GM12878 (cell line): ENCODE data around the gene SCD5. TPM values are rescaled to one million over a fixed set of nuclear protein-coding genes. Genes with fewer than 3 reads are reported as not detected.
A peak's percentile ranks its signal among the peaks of the same experiment; 100 is the strongest.

ENCODE experiments used
- ATAC-seq: fragments of 200-7000 bp; cut with Tn5 transposase; 3 replicates; pipeline ENCODE4 v1.9.1; 2020; ENCODE audit warnings: mild to moderate bottlenecking, moderate library complexity
- BruUV-seq: library from RNA; stranded (reverse); fragments of 400-500 nt; replicated peaks from 2 replicates; lab custom pipeline; 2021; lab: Mats Ljungman, UMichigan
- CTCF ChIA-PET: fragments of 300-600 bp; sonication (Branson Sonifier 250); formaldehyde crosslinking; extraction: SDS; loops from one replicate; lab custom pipeline; 2021; ENCODE audit warnings: inconsistent platforms; lab: Yijun Ruan, JAX
- POLR2A ChIA-PET: fragments of 350-600 bp; formaldehyde crosslinking; extraction: SDS; loops from one replicate; lab custom pipeline; 2021; ENCODE audit warnings: inconsistent platforms; lab: Charles Lee
- RAD21 ChIA-PET: fragments of 300-600 bp; sonication (Branson Sonifier 250); formaldehyde crosslinking; loops from one replicate; lab custom pipeline; 2023; ENCODE audit warnings: antibody characterized with exemption; ENCODE audit not compliant: unreplicated experiment; lab: Charles Lee
- SMC1A ChIA-PET: fragments of 300-600 bp; sonication (Branson Sonifier 250); formaldehyde crosslinking; loops from one replicate; lab custom pipeline; 2023; ENCODE audit not compliant: unreplicated experiment, uncharacterized antibody; lab: Charles Lee
- DNase-seq: peaks from one replicate; pipeline ENCODE4 v3.0.0-alpha.2; 2011; ENCODE audit warnings: low read depth, low spot score
- FAIRE-seq: peaks from 3 replicates; lab custom pipeline; 2011; peaks lifted over from hg19 to GRCh38; lab: Jason Lieb, UNC
- H2AFZ ChIP-seq: 2 replicates; pipeline ENCODE4 v1.6.0; 2011; ENCODE audit warnings: low read depth, low read length, control low read depth; ENCODE audit not compliant: control insufficient read depth
- H3K27ac ChIP-seq: 2 replicates; pipeline ENCODE4 v1.5.1; 2011; ENCODE audit warnings: control low read depth; ENCODE audit not compliant: control insufficient read depth, insufficient read depth
- H3K27me3 ChIP-seq, 2 experiments: replicated peaks in 1 of 2; 2 replicates each; pipeline versions ENCODE4 v1.6.0 to v1.6.1; 2011; ENCODE audit warnings: low read length in 1 of 2; ENCODE audit not compliant: control insufficient read depth in 2 of 2, insufficient read depth in 2 of 2
- H3K36me3 ChIP-seq, 2 experiments: 2 replicates each; pipeline ENCODE4 v1.5.1; 2011; ENCODE audit warnings: low read length in 1 of 2; ENCODE audit not compliant: control insufficient read depth in 2 of 2, insufficient read depth in 2 of 2
- H3K4me1 ChIP-seq: 2 replicates; pipeline ENCODE4 v1.6.1; 2011; ENCODE audit warnings: mild to moderate bottlenecking, low read length, moderate library complexity, mixed read lengths; ENCODE audit not compliant: control insufficient read depth, insufficient read depth
- H3K4me2 ChIP-seq: 2 replicates; pipeline ENCODE4 v1.6.0; 2011; ENCODE audit warnings: control low read depth; ENCODE audit not compliant: control insufficient read depth, insufficient read depth
- H3K4me3 ChIP-seq: fragments of 200-600 bp; sonication (generic); 2 replicates; pipeline ENCODE4 v1.5.1; 2016
- H3K79me2 ChIP-seq: 2 replicates; pipeline ENCODE4 v1.6.0; 2011; ENCODE audit warnings: low read length; ENCODE audit not compliant: control insufficient read depth, insufficient read depth
- H3K9ac ChIP-seq: 2 replicates; pipeline ENCODE4 v1.8.0; 2011; ENCODE audit warnings: low read length, control low read depth, mixed read lengths; ENCODE audit not compliant: control insufficient read depth, insufficient read depth
- H3K9me3 ChIP-seq: replicated peaks from 3 replicates; pipeline ENCODE4 v1.5.1; 2011; ENCODE audit warnings: mild to moderate bottlenecking, low read length; ENCODE audit not compliant: control insufficient read depth, insufficient read depth
- H4K20me1 ChIP-seq: 2 replicates; pipeline ENCODE4 v1.6.0; 2011; ENCODE audit not compliant: control insufficient read depth, insufficient read depth
- CBFB ChIP-seq: IDR thresholded peaks from 2 replicates; pipeline ENCODE4 v1.6.1; 2016; ENCODE audit warnings: antibody characterized with exemption, low read depth
- CBX3 ChIP-seq: fragments of 200-600 bp; sonication (generic); IDR thresholded peaks from 2 replicates; pipeline ENCODE4 v1.6.1; 2016; ENCODE audit warnings: low read depth, borderline replicate concordance
- EGR1 ChIP-seq, 2 experiments: IDR thresholded peaks; 1 replicate in 1 of 2; 2 replicates in 1 of 2; pipeline ENCODE4 v1.6.1; 2011 to 2012; ENCODE audit warnings: low read depth in 2 of 2, low read length in 2 of 2, borderline replicate concordance in 1 of 2, mild to moderate bottlenecking in 1 of 2, moderate library complexity in 1 of 2
- HDGF ChIP-seq: fragments of 450-650 bp; IDR thresholded peaks from 2 replicates; pipeline ENCODE4 v1.6.1; 2016; ENCODE audit warnings: antibody characterized with exemption
- POLR2A ChIP-seq: IDR thresholded peaks from 2 replicates; pipeline ENCODE4 v1.6.1; 2011; ENCODE audit warnings: low read depth, mild to moderate bottlenecking, low read length
- RUNX3 ChIP-seq: IDR thresholded peaks from 2 replicates; pipeline ENCODE4 v1.6.1; 2012; ENCODE audit warnings: low read length, inconsistent platforms
- TAF1 ChIP-seq: IDR thresholded peaks from 2 replicates; pipeline ENCODE4 v1.6.1; 2011; ENCODE audit warnings: mild to moderate bottlenecking, low read depth, low read length, borderline replicate concordance
- YY1 ChIP-seq: IDR thresholded peaks from 2 replicates; pipeline ENCODE4 v1.6.1; 2011; ENCODE audit warnings: low read depth, mild to moderate bottlenecking, low read length
- WGBS: methylation state at CpG from one replicate; pipeline ENCODE4 v1.1.6; 2016; ENCODE audit warnings: low lambda C conversion rate; ENCODE audit not compliant: insufficient replicate concordance, insufficient coverage; ENCODE audit errors: missing lambda C conversion rate; 5-methylcytosine and 5-hydroxymethylcytosine counted together
- in situ Hi-C: fragments of 300-500 bp; cut with MboI; formaldehyde crosslinking; loops from 9 replicates; pipeline ENCODE4 v1.14.3; 2018; ENCODE audit warnings: mixed read lengths
- intact Hi-C: fragments of 100-400 bp; cut with micrococcal nuclease; formaldehyde crosslinking; loops from one replicate; pipeline ENCODE4 v1.14.2; 2022; ENCODE audit not compliant: unreplicated experiment
- polyA plus RNA-seq, 11 experiments: library from polyadenylated mRNA; depleted of rRNA in 4 of 11; unstranded in 6 of 11; stranded (reverse) in 5 of 11; fragments of >200 nt; fragmentation: Nextera tagmentation in 4 of 11; fragmentation: Illumina TruSeq in 1 of 11; extraction: Ambion mirVana in 4 of 11; extraction: Trizol in 1 of 11; gene quantifications; 1 replicate in 1 of 11; 2 replicates in 10 of 11; pipeline versions ENCODE4 v1.2.1 to v1.2.3, GENCODE V29; 2011 to 2016; ENCODE audit warnings: inconsistent platforms in 2 of 11, missing spikeins in 2 of 11, low read depth in 1 of 11
- total RNA-seq, 4 experiments: library from RNA; depleted of rRNA in 3 of 4; stranded (reverse); fragments of >200 nt in 3 of 4; fragmentation: Illumina TruSeq in 1 of 4; extraction: Trizol in 1 of 4; gene quantifications; 2 replicates each; pipeline versions ENCODE4 v1.2.1 to v1.2.3, GENCODE V29; 2013 to 2021
- TF ChIP-seq, protein P1 (sequence below): IDR thresholded peaks from 2 replicates; pipeline ENCODE4 v1.6.1; 2012; ENCODE audit warnings: low read length, inconsistent platforms

SCD5 gene
- total and polyA plus RNA-seq, 10 of the 15 experiments (the other 5 are each of a cell fraction or from before 2014, with no cell fraction given) = 2.4 to 15.0 (median 4.2) TPM

DNA sequence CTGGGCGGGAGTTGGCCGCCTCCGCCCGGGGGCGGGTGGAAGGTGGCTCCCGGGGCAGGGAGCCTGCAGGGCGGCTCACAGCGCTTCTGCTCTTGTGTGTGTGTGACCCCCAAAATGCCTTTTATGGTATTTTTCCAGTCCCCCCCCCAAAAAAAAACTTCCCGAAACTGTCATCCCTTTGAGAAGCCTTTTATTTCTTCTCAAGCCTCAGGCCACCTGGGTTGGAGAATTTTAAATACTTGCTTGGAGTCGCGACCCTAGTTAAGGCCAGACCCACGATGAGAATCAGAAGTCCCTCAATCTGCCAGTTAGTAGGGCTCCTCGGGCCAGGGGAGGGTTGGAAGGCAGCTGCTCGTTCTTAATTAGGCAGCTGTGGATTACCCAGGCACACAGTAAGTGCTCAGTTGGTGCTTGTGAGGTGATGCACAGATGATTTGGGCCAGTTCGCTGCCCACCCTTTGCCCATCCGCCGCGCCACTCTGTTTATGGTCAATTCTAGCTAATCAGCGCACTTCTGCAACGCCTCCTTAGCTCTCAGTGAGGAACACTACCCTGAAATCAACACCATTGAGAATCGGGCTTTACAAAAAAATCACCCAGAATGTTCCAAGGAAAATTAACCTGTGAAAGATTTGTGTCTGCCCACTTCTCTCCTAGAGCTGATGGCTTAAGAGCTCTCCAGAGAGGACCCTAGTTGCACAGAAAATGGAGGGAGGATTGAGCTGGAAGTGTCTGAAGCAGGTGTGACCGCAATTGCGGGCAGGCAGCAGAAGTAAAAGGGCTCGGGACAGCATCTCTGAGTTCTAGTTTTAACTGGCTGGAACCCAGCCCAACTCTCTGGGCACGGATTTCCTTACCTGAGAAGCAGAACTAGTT is 648 bp upstream of the SCD5 start:
- SMC1A ChIA-PET = interaction anchor here (0.7 to 2.7 kb wide), 6 partner anchors 13 to 212 kb away, joined by 3 to 13 read pairs (median 3); no protein-coding TSS in a partner anchor
- Histone ChIP-seq H3K27me3 (no peaks in the 10 kb centered on the region), H4K20me1 (no peaks in the 10 kb centered on the region), H3K4me3 (peak overlapping the region; percentile 84), H2AFZ (peak overlapping the region; percentile 69), H3K9ac (peak overlapping the region; percentile 54; the same call in 1 of the 2 replicates), H3K9me3 (no peaks in the 10 kb centered on the region), H3K79me2 (no peaks in the 10 kb centered on the region), H3K4me1 (peaks cover 9% of the 10 kb centered on the region), H3K36me3 (no peaks in the 10 kb centered on the region), H3K4me2 (peak overlapping the region; percentile 98), H3K27ac (no peak overlapping the region; the same call in 1 of the 2 replicates)
- DNase-seq (no peak), FAIRE-seq (peak; percentile 81), ATAC-seq (peak; percentile 49)
- no TSS peak for BruUV-seq
- POLR2A ChIA-PET = interaction anchor here (1.0 kb wide), 1 partner anchor 21 kb away, joined by 4 read pairs; no protein-coding TSS in a partner anchor
- WGBS = 8% methylated on average over 19 of the region's 25 CpGs
- in situ Hi-C loops = no loop called here
- RAD21 ChIA-PET = interaction anchor here (0.7 to 2.3 kb wide), 5 partner anchors 10 to 116 kb away, joined by 3 to 7 read pairs (median 3); no protein-coding TSS in a partner anchor
- TF ChIP-seq TAF1 (0 out of 2 replicates have a peak, but pooled peaks have one; percentile 5), YY1 (0 out of 2 replicates have a peak, but pooled peaks have one; percentile 26), RUNX3 (peak; percentile 73), CBFB (0 out of 2 replicates have a peak, but pooled peaks have one; percentile 40), EGR1 (IDR thresholded peaks at IDR 0.05; ENCODE audit: borderline replicate concordance in 1 of 2, low read depth in 2 of 2, low read length in 2 of 2) (peak in 1 of 2 experiments; percentile 76; a peak in 2 of 3 replicates), CBX3 (no peak), POLR2A (peak; percentile 48), HDGF (no peak)
- TF ChIP-seq, protein P1, sequence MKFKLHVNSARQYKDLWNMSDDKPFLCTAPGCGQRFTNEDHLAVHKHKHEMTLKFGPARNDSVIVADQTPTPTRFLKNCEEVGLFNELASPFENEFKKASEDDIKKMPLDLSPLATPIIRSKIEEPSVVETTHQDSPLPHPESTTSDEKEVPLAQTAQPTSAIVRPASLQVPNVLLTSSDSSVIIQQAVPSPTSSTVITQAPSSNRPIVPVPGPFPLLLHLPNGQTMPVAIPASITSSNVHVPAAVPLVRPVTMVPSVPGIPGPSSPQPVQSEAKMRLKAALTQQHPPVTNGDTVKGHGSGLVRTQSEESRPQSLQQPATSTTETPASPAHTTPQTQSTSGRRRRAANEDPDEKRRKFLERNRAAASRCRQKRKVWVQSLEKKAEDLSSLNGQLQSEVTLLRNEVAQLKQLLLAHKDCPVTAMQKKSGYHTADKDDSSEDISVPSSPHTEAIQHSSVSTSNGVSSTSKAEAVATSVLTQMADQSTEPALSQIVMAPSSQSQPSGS = no peak
- CTCF ChIA-PET = interaction anchor here (0.7 to 1.7 kb wide), 13 partner anchors 10 to 340 kb away, joined by 3 to 6 read pairs (median 3); no protein-coding TSS in a partner anchor
- intact Hi-C loops = no loop called here
